GM18508 (cell line): ENCODE measurements around the gene MBOAT7.

Experiments
- ATAC-seq: cut with Tn5 transposase; IDR thresholded peaks from one replicate; pipeline ENCODE4 v1.9.1; 2021; ENCODE audit warnings: moderate number of reproducible peaks; ENCODE audit not compliant: insufficient read depth, unreplicated experiment

MBOAT7 gene

GRCh38 chr19:54147676-54148075 lies 41.7 kb downstream of the MBOAT7 start:
- no peak for ATAC-seq

GRCh38 chr19:54145541-54146158 lies 43.7 kb downstream of the MBOAT7 start:
- ATAC-seq, result no peak

GRCh38 chr19:54142166-54142780 lies 47.1 kb downstream of the MBOAT7 start:
- ATAC-seq, result no peak

- ATAC-seq, result no peak
Observed at GRCh38 chr19:54141356-54141755, 48.0 kb downstream of the MBOAT7 start.

- ATAC-seq, result no peak
Observed at GRCh38 chr19:54138489-54139256, 50.7 kb downstream of the MBOAT7 start.

- no peak for ATAC-seq
Observed at GRCh38 chr19:54137699-54138488, 51.5 kb downstream of the MBOAT7 start, which contains the start of gene CNOT3. Gene CNOT3, plus strand, starts transcription at chr19:54137762. Its CDS starts 5,217 bp downstream, at chr19:54142979.

GRCh38 chr19:54136864-54137698 lies 52.3 kb downstream of the MBOAT7 start:
- ATAC-seq, result peak; percentile 68

- no peak for ATAC-seq
Observed at GRCh38 chr19:54136086-54136863, 53.1 kb downstream of the MBOAT7 start.

- no peak for ATAC-seq
Observed at GRCh38 chr19:54133957-54134590, 55.3 kb downstream of the MBOAT7 start.

GRCh38 chr19:54133312-54133956 lies 55.9 kb downstream of the MBOAT7 start:
- ATAC-seq, result no peak

- ATAC-seq, result no peak
Observed at GRCh38 chr19:54129617-54129996, 59.8 kb downstream of the MBOAT7 start.

- no peak for ATAC-seq
Observed at GRCh38 chr19:54128796-54129616, 60.4 kb downstream of the MBOAT7 start.

- no peak for ATAC-seq
Observed at GRCh38 chr19:54128441-54128725, 61.0 kb downstream of the MBOAT7 start.

GRCh38 chr19:54127688-54128440 lies 61.5 kb downstream of the MBOAT7 start:
- no peak for ATAC-seq

- ATAC-seq, result no peak
Observed at GRCh38 chr19:54125713-54126112, 63.7 kb downstream of the MBOAT7 start.

GRCh38 chr19:54124393-54124792 lies 65.0 kb downstream of the MBOAT7 start:
- ATAC-seq, result no peak

- ATAC-seq, result no peak
Observed at GRCh38 chr19:54123682-54124081, 65.7 kb downstream of the MBOAT7 start.
